Measurements from ENCODE around the gene THUMPD1.

GRCh38 chr16:20734056-20734455 lies 7.6 kb downstream of the THUMPD1 start:
- TF ChIP-seq, protein P1, sequence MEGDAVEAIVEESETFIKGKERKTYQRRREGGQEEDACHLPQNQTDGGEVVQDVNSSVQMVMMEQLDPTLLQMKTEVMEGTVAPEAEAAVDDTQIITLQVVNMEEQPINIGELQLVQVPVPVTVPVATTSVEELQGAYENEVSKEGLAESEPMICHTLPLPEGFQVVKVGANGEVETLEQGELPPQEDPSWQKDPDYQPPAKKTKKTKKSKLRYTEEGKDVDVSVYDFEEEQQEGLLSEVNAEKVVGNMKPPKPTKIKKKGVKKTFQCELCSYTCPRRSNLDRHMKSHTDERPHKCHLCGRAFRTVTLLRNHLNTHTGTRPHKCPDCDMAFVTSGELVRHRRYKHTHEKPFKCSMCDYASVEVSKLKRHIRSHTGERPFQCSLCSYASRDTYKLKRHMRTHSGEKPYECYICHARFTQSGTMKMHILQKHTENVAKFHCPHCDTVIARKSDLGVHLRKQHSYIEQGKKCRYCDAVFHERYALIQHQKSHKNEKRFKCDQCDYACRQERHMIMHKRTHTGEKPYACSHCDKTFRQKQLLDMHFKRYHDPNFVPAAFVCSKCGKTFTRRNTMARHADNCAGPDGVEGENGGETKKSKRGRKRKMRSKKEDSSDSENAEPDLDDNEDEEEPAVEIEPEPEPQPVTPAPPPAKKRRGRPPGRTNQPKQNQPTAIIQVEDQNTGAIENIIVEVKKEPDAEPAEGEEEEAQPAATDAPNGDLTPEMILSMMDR (IDR thresholded peaks at IDR 0.05): no peak
- no peak for TF ChIP-seq EZH2 (IDR thresholded peaks at IDR 0.05)
- TF ChIP-seq EZH2phosphoT487 (IDR thresholded peaks at IDR 0.05): no peak
